Peyer's patch (tissue), 4 donors: ENCODE results near the gene SV2B. TPM values are rescaled to one million over a fixed set of nuclear protein-coding genes. Genes with fewer than 3 reads are reported as not detected.

ENCODE experiments used
- DNase-seq, 3 donors: peaks; one replicate each; pipeline ENCODE4 v3.0.0-alpha.2; 2017 to 2019
- H3K27ac ChIP-seq, 4 donors: fragments of 200-600 bp; sonication (generic); one replicate each; pipeline ENCODE4 v1.5.1; 2016 to 2019
- H3K27me3 ChIP-seq, 2 donors: fragments of 200-600 bp; sonication (generic); one replicate each; pipeline ENCODE4 v1.5.1; 2019
- H3K36me3 ChIP-seq, 3 donors: fragments of 200-600 bp; sonication (generic); one replicate each; pipeline ENCODE4 v1.5.1; 2016 to 2019
- H3K4me1 ChIP-seq, 4 donors: fragments of 200-600 bp; sonication (generic); one replicate each; pipeline ENCODE4 v1.5.1; 2016 to 2019
- H3K4me3 ChIP-seq, 4 donors: fragments of 200-600 bp; sonication (generic); 1 replicate in 3 of 4; 2 replicates in 1 of 4; pipeline ENCODE4 v1.5.1; 2016 to 2019; ENCODE audit warnings: mild to moderate bottlenecking in 1 of 4
- H3K9me3 ChIP-seq, 4 donors: fragments of 200-600 bp; sonication (generic); one replicate each; pipeline ENCODE4 v1.5.1; 2016 to 2019; ENCODE audit warnings: mild to moderate bottlenecking in 1 of 4
- POLR2A ChIP-seq, 2 donors: fragments of 450-650 bp; IDR thresholded peaks; one replicate each; pipeline ENCODE4 v1.5.1; 2017; ENCODE audit warnings: antibody characterized with exemption in 2 of 2, mild to moderate bottlenecking in 2 of 2, moderate library complexity in 2 of 2
- total RNA-seq, 4 donors: library from RNA; depleted of rRNA; stranded (reverse); fragments of >200 nt; gene quantifications; one replicate each; pipeline ENCODE4 v1.1.0, GENCODE V29; 2016
- TF ChIP-seq, protein P1 (sequence below), 6 experiments: fragments of 450-650 bp in 4 of 6; fragments of 200-600 bp in 2 of 6; sonication (generic) in 1 of 6; IDR thresholded peaks; one replicate each; pipeline ENCODE4 v1.5.1; 2017 to 2019; ENCODE audit warnings: antibody characterized with exemption in 6 of 6, mild to moderate bottlenecking in 3 of 6, moderate library complexity in 1 of 6

Gene SV2B
- total RNA-seq, 4 donors from 2014 or later, result 0.18 to 2.5 (median 0.69) TPM

DNA sequence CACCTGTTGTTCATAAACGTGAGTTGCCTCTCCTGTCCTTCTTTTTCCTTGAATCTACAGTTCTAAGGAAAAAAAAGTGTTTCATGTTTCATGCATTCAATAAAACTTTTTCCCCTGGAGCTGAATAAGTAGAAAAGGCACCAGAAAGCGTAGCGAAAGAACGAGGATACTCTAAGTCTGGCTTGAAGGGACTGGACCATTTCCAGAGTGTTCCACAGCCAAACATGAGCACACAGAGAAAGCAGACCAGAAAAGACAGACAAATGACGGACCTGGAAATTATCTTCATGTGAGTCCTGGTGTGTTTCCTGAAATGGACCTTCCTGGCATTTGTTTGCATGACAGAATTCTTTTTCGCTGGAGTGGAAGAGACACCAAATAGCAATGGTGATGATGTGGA lies 204.7 kb downstream of the SV2B start:
- Histone ChIP-seq H3K27me3 (no peaks in the 10 kb centered on the region), H3K36me3 (no peaks in the 10 kb centered on the region), H3K4me3 (no peak overlapping the region), H3K27ac (no peak overlapping the region), H3K9me3 (no peaks in the 10 kb centered on the region), H3K4me1 (no peaks in the 10 kb centered on the region)
- no peak for TF ChIP-seq POLR2A (IDR thresholded peaks at IDR 0.05)
- TF ChIP-seq, protein P1, sequence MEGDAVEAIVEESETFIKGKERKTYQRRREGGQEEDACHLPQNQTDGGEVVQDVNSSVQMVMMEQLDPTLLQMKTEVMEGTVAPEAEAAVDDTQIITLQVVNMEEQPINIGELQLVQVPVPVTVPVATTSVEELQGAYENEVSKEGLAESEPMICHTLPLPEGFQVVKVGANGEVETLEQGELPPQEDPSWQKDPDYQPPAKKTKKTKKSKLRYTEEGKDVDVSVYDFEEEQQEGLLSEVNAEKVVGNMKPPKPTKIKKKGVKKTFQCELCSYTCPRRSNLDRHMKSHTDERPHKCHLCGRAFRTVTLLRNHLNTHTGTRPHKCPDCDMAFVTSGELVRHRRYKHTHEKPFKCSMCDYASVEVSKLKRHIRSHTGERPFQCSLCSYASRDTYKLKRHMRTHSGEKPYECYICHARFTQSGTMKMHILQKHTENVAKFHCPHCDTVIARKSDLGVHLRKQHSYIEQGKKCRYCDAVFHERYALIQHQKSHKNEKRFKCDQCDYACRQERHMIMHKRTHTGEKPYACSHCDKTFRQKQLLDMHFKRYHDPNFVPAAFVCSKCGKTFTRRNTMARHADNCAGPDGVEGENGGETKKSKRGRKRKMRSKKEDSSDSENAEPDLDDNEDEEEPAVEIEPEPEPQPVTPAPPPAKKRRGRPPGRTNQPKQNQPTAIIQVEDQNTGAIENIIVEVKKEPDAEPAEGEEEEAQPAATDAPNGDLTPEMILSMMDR (IDR thresholded peaks at IDR 0.05), result no peak
- DNase-seq, result no peak

DNA sequence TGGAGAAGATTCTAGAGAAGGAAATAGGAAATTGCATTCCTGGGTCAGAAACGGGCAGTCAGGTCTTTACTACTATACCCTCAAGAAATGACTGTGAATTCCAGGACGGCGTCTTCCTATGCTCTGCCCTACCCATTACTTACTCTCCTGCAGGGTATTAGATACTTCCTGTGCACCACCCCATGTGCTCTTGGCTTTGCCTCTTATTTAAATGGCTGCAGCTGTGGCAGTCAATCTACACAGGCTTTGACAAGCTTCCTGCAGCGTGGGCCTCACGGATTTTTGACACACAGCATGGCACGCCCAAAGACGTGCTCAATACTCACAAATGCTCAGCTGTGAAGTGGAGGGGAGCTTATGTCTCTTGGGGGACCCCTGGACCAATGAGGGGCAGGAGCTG lies 206.1 kb downstream of the SV2B start:
- Histone ChIP-seq H3K4me1 (no peaks in the 10 kb centered on the region), H3K9me3 (no peaks in the 10 kb centered on the region), H3K27me3 (no peaks in the 10 kb centered on the region), H3K27ac (no peak overlapping the region), H3K4me3 (no peak overlapping the region), H3K36me3 (no peaks in the 10 kb centered on the region)
- DNase-seq, result no peak
- TF ChIP-seq, protein P1 (IDR thresholded peaks at IDR 0.05), result no peak
- no peak for TF ChIP-seq POLR2A (IDR thresholded peaks at IDR 0.05)

DNA sequence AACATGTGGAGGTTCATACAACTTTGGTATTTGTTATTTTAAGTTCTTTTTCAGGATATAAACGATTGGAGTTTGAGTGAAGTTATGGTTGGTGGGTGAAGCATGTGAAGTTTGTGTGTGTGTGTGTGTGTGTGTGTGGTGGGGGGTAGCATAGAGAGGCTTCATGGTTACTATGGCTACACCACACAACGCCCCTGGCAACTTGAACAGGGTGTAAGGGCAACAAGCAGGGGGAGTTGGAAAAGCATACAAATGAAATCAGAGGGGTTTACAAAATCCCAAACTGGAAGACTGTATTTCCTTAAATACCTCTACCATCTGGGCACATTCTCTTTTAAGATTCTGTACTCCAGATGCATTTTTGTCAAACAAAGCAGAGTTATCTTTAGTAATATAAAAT lies 207.5 kb downstream of the SV2B start:
- H3K4me1 ChIP-seq, result no peaks in the 10 kb centered on the region
- H3K27me3 ChIP-seq, result no peaks in the 10 kb centered on the region
- no peaks in the 10 kb centered on the region for H3K36me3 ChIP-seq
- no peak overlapping the region for H3K4me3 ChIP-seq
- DNase-seq, result no peak
- no peaks in the 10 kb centered on the region for H3K9me3 ChIP-seq
- TF ChIP-seq, protein P1 (IDR thresholded peaks at IDR 0.05), result no peak
- TF ChIP-seq POLR2A (IDR thresholded peaks at IDR 0.05), result no peak
- no peak overlapping the region for H3K27ac ChIP-seq

DNA sequence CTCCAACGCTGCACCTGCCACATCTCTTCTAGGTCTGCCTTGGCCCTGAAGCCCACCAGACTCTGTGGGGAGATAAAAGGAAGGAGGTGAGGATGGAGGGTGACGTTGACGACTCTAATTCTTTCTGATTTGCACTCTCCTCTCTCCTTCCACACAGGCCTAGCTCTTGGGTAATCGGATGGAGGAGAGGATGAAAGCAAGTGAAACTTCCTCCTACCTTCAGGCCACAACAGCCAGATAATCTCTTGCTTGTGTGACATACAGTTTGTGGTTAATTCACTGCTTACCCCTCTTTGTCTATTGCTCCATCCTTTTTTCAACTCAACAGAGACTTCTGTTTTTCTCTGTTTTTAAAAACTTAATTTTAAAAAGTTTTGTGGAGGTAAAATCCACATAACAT lies 208.1 kb downstream of the SV2B start:
- no peaks in the 10 kb centered on the region for H3K27me3 ChIP-seq
- no peak for TF ChIP-seq POLR2A (IDR thresholded peaks at IDR 0.05)
- TF ChIP-seq, protein P1 (IDR thresholded peaks at IDR 0.05), result no peak
- no peak overlapping the region for H3K27ac ChIP-seq
- no peaks in the 10 kb centered on the region for H3K36me3 ChIP-seq
- no peaks in the 10 kb centered on the region for H3K9me3 ChIP-seq
- no peak overlapping the region for H3K4me3 ChIP-seq
- no peak for DNase-seq
- H3K4me1 ChIP-seq, result no peaks in the 10 kb centered on the region

DNA sequence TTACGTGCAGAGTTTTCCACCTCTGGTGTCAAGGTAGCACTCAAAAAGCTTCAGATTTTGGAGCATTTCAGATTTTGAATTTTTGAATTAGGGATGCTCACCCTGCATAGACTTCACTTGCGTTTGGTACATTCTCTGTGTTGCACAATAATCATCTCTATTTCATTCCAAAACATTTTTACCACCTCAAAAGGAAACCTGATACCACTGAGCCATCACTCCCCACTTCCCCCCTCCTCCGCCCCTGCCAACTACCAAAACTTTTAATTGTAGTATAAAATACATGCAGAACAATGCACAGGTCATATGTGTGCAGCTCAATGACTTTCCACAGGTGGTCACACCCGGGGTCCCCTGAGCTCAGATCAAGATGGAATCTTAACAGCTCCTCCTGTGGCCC lies 208.8 kb downstream of the SV2B start:
- TF ChIP-seq POLR2A (IDR thresholded peaks at IDR 0.05), result no peak
- TF ChIP-seq, protein P1 (IDR thresholded peaks at IDR 0.05), result no peak
- no peaks in the 10 kb centered on the region for H3K4me1 ChIP-seq

DNA sequence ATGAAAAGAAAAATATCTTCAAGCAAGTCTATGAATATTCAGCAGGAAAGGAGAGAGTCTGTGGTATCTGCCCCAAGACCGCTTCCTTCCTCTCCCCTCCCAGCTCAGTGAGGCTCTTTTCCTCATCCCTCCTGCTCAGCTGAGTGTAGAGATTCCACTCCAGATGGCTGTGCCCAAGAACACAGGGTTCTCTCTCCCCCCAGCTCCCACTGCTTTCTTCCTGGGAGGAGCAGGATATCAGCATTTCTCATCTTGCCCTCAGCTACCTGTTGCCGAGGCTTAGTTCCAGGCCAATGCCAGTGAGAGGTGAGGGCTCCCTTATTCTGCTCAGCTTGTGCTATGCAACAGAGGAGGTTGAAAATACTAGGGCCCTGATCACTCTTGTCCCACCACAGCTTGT lies 211.9 kb downstream of the SV2B start:
- H3K27me3 ChIP-seq, result no peaks in the 10 kb centered on the region
- H3K4me3 ChIP-seq, result no peak overlapping the region
- H3K4me1 ChIP-seq, result no peaks in the 10 kb centered on the region
- H3K36me3 ChIP-seq, result no peaks in the 10 kb centered on the region
- no peaks in the 10 kb centered on the region for H3K9me3 ChIP-seq
- TF ChIP-seq, protein P1 (IDR thresholded peaks at IDR 0.05), result no peak
- no peak for TF ChIP-seq POLR2A (IDR thresholded peaks at IDR 0.05)
- no peak overlapping the region for H3K27ac ChIP-seq
- DNase-seq, result no peak

More for the DNA sequence above, 208.8 kb downstream of the SV2B start:
- no peak for DNase-seq
- H3K27me3 ChIP-seq, result no peaks in the 10 kb centered on the region
- no peak overlapping the region for H3K4me3 ChIP-seq
- H3K36me3 ChIP-seq, result no peaks in the 10 kb centered on the region
- no peaks in the 10 kb centered on the region for H3K9me3 ChIP-seq
- H3K27ac ChIP-seq, result no peak overlapping the region
